Measurements from ENCODE around the gene AARS2. TPM values are rescaled to one million over a fixed set of nuclear protein-coding genes. Genes with fewer than 3 reads are reported as not detected.

The AARS2 gene
- total RNA-seq, 1 experiment from 2014 or later = 21.7 TPM

- no peak overlapping the region for H2BK5ac ChIP-seq (ENCODE audit: insufficient read length, low read length)
- DNase-seq = no peak
- H3K4me1 ChIP-seq (ENCODE audit: insufficient read depth, low read length) = no peaks in the 10 kb centered on the region
Observed at GRCh38 chr6:44301106-44301505, 12.0 kb downstream of the AARS2 start.

More at GRCh38 chr6:44301106-44301505, 12.0 kb downstream of the AARS2 start:
- H3K14ac ChIP-seq (ENCODE audit: insufficient read depth, low read length) = no peak overlapping the region
- H3K9me3 Mint-ChIP-seq = no peaks in the 10 kb centered on the region
- H3K18ac ChIP-seq (ENCODE audit: insufficient read length, low read depth, low read length) = no peak overlapping the region
- no peaks in the 10 kb centered on the region for H3K9me3 ChIP-seq (ENCODE audit: control insufficient read depth, low read depth, low read length)
- peaks cover 10% of the 10 kb centered on the region for H3K23me2 ChIP-seq (ENCODE audit: insufficient read length, low read depth, low read length, poor library complexity, severe bottlenecking)
- peaks cover 36 to 67% (median 61%) of the 10 kb centered on the region in 3 experiments for H3K36me3 Mint-ChIP-seq (ENCODE audit: insufficient read depth in 1 of 3, low read depth in 3 of 3)
- WGBS (ENCODE audit: extremely low coverage, insufficient read length, low lambda C conversion rate) = no CpG with 5 or more reads among the region's 8 CpGs
- H3K27ac Mint-ChIP-seq = no peak overlapping the region
- H3K4me3 Mint-ChIP-seq = no peak overlapping the region
- no peak overlapping the region for H3K9ac ChIP-seq (ENCODE audit: extremely low read depth, insufficient read length, low read length)
- no peak overlapping the region for H4K8ac ChIP-seq (replicated peaks; ENCODE audit: insufficient read length, low read depth, low read length)
- no peak overlapping the region for H2BK20ac ChIP-seq (ENCODE audit: low read depth, low read length, poor library complexity, severe bottlenecking)
- no peak overlapping the region for H3K23ac ChIP-seq (ENCODE audit: insufficient read length, low read depth, low read length)
- H3K27me3 Mint-ChIP-seq (ENCODE audit: low read depth) = peaks cover 19% of the 10 kb centered on the region
- H3K4me1 Mint-ChIP-seq = peaks cover 13 to 14% of the 10 kb centered on the region in 2 experiments
- no peak overlapping the region for H2BK12ac ChIP-seq (ENCODE audit: insufficient read length, low read depth, low read length)
- H2BK120ac ChIP-seq (ENCODE audit: low read depth, low read length, poor library complexity, severe bottlenecking) = no peak overlapping the region
- H3K4ac ChIP-seq (ENCODE audit: low read depth, low read length) = no peak overlapping the region
- H4K20me1 ChIP-seq (ENCODE audit: control insufficient read depth, insufficient read depth, insufficient read length) = no peaks in the 10 kb centered on the region
- no peak overlapping the region for H2AK5ac ChIP-seq (ENCODE audit: insufficient read length, low read length)
- H3K56ac ChIP-seq (ENCODE audit: insufficient read length, low read depth, low read length) = no peak overlapping the region
- H3K27ac ChIP-seq (ENCODE audit: insufficient read length, low read depth, low read length) = no peak overlapping the region
- no peak overlapping the region for H3T11ph ChIP-seq (ENCODE audit: low read length)
- no peak overlapping the region for H4K91ac ChIP-seq (ENCODE audit: insufficient read length, low read depth, low read length)
- no peak overlapping the region for H3K4me2 ChIP-seq (ENCODE audit: insufficient read depth, insufficient read length, low read length)
- no peak overlapping the region for H4K5ac ChIP-seq (ENCODE audit: insufficient read length, low read depth, low read length)
- no peaks in the 10 kb centered on the region; the same call in 1 of the 2 replicates for H3K27me3 ChIP-seq (ENCODE audit: insufficient read depth, low read length)
- no peak for TF ChIP-seq CTCF (conservative IDR thresholded peaks at IDR 0.05)
- no peak overlapping the region for H2AFZ ChIP-seq (ENCODE audit: low read length)
- no peaks in the 10 kb centered on the region for H3K79me2 ChIP-seq (ENCODE audit: insufficient read depth, low read length)
- H3K79me1 ChIP-seq (ENCODE audit: insufficient read depth, low read depth, low read length, poor library complexity, severe bottlenecking) = no peaks in the 10 kb centered on the region
- H2BK15ac ChIP-seq (ENCODE audit: low read depth, low read length) = no peak overlapping the region

All from H9 (cell line).